Measurements from ENCODE around the gene HECW1.

The HECW1 gene

GRCh38 chr7:43450894-43451293 is 338.4 kb downstream of the HECW1 start:
- H3K9ac ChIP-seq (ENCODE audit: low read depth, low read length) = no peak overlapping the region
- H3K27me3 ChIP-seq (ENCODE audit: control insufficient read depth, insufficient read depth, low read length) = no peaks in the 10 kb centered on the region
- H3K9me3 ChIP-seq (ENCODE audit: control insufficient read depth, insufficient read depth, low read length) = no peaks in the 10 kb centered on the region
- no peak overlapping the region for H3K27ac ChIP-seq (ENCODE audit: low read depth, low read length)
- no peaks in the 10 kb centered on the region for H3K36me3 ChIP-seq (ENCODE audit: control insufficient read depth, insufficient read depth, low read length)
- H3K4me3 ChIP-seq (ENCODE audit: low read depth, low read length) = no peak overlapping the region
- H3K4me1 ChIP-seq (ENCODE audit: control insufficient read depth, insufficient read depth, low read length) = peaks cover 22% of the 10 kb centered on the region

GRCh38 chr7:43454936-43455518 is 342.6 kb downstream of the HECW1 start:
- no peaks in the 10 kb centered on the region for H3K27me3 ChIP-seq (ENCODE audit: control insufficient read depth, insufficient read depth, low read length)
- no peaks in the 10 kb centered on the region for H3K36me3 ChIP-seq (ENCODE audit: control insufficient read depth, insufficient read depth, low read length)
- peaks cover 7% of the 10 kb centered on the region; the same call in 1 of the 2 replicates for H3K4me1 ChIP-seq (ENCODE audit: control insufficient read depth, insufficient read depth, low read length)
- H3K27ac ChIP-seq (ENCODE audit: low read depth, low read length) = no peak overlapping the region
- H3K9me3 ChIP-seq (ENCODE audit: control insufficient read depth, insufficient read depth, low read length) = no peaks in the 10 kb centered on the region
- no peak overlapping the region for H3K9ac ChIP-seq (ENCODE audit: low read depth, low read length)
- no peak overlapping the region for H3K4me3 ChIP-seq (ENCODE audit: low read depth, low read length)

DNA sequence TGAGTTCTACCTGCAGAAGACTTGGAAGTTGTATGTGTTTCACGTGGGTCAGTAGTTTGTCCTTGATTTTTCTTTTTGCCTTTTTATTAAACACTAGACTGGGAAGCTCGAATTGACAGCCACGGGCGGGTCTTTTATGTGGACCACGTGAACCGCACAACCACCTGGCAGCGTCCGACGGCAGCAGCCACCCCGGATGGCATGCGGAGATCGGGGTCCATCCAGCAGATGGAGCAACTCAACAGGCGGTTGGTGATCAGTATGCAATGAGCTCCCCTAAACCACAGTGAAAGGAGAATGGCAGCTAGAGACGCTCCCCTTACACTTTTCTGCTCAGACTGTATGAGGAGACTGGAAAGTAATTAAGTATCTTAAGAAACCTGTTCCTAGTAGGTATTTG is 343.8 kb downstream of the HECW1 start:
- H3K27me3 ChIP-seq (ENCODE audit: control insufficient read depth, insufficient read depth, low read length) = no peaks in the 10 kb centered on the region
- H3K36me3 ChIP-seq (ENCODE audit: control insufficient read depth, insufficient read depth, low read length) = no peaks in the 10 kb centered on the region
- peaks cover 7% of the 10 kb centered on the region; the same call in 1 of the 2 replicates for H3K4me1 ChIP-seq (ENCODE audit: control insufficient read depth, insufficient read depth, low read length)

GRCh38 chr7:43458330-43459018 is 346.0 kb downstream of the HECW1 start:
- no peaks in the 10 kb centered on the region for H3K36me3 ChIP-seq (ENCODE audit: control insufficient read depth, insufficient read depth, low read length)
- peaks cover 18% of the 10 kb centered on the region for H3K4me1 ChIP-seq (ENCODE audit: control insufficient read depth, insufficient read depth, low read length)
- no peak overlapping the region for H3K4me3 ChIP-seq (ENCODE audit: low read depth, low read length)
- H3K27me3 ChIP-seq (ENCODE audit: control insufficient read depth, insufficient read depth, low read length) = no peaks in the 10 kb centered on the region
- H3K27ac ChIP-seq (ENCODE audit: low read depth, low read length) = no peak overlapping the region
- no peak overlapping the region for H3K9ac ChIP-seq (ENCODE audit: low read depth, low read length)
- H3K9me3 ChIP-seq (ENCODE audit: control insufficient read depth, insufficient read depth, low read length) = no peaks in the 10 kb centered on the region

More for the DNA sequence above, 343.8 kb downstream of the HECW1 start:
- no peak overlapping the region for H3K9ac ChIP-seq (ENCODE audit: low read depth, low read length)
- no peak overlapping the region for H3K27ac ChIP-seq (ENCODE audit: low read depth, low read length)
- H3K4me3 ChIP-seq (ENCODE audit: low read depth, low read length) = no peak overlapping the region
- H3K9me3 ChIP-seq (ENCODE audit: control insufficient read depth, insufficient read depth, low read length) = no peaks in the 10 kb centered on the region

- Histone ChIP-seq H3K9ac (ENCODE audit: low read depth, low read length) (no peak overlapping the region), H3K27ac (ENCODE audit: low read depth, low read length) (no peak overlapping the region), H3K36me3 (ENCODE audit: control insufficient read depth, insufficient read depth, low read length) (no peaks in the 10 kb centered on the region), H3K27me3 (ENCODE audit: control insufficient read depth, insufficient read depth, low read length) (no peaks in the 10 kb centered on the region), H3K9me3 (ENCODE audit: control insufficient read depth, insufficient read depth, low read length) (no peaks in the 10 kb centered on the region), H3K4me3 (ENCODE audit: low read depth, low read length) (no peak overlapping the region), H3K4me1 (ENCODE audit: control insufficient read depth, insufficient read depth, low read length) (peaks cover 23% of the 10 kb centered on the region)
Measured at GRCh38 chr7:43459019-43459337, 346.5 kb downstream of the HECW1 start.

DNA sequence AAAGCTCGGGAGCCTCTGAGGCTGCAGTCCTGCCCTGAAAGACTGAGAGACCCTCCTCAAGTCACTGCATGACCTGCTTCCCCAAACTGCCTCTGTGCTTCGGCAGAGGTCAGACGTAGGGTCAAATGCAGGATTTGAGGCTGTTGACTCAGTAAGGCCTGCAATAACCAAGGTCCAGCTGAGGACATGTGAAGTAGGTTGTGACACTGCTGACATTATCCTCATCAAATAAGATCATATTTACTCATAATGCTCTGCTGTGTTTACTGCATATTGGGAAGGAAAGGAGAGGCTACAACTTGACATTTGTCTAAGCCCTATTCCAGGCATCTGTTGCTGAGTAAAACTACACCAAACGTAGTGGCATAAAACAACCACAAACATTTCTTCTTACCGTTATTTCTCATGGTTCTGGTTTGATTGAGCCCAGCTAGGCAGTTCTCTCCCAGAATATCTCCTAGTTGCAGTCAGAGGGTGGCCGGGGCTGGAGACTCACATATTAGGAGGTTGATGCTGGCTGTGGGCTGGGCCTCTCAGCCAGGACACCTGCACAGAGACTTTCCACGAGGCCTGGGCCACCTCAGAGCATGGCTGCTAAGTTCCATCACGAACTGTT is 348.4 kb downstream of the HECW1 start:
- no peak overlapping the region for H3K4me3 ChIP-seq (ENCODE audit: low read depth, low read length)
- H3K27ac ChIP-seq (ENCODE audit: low read depth, low read length) = no peak overlapping the region
- no peak overlapping the region for H3K9ac ChIP-seq (ENCODE audit: low read depth, low read length)
- H3K36me3 ChIP-seq (ENCODE audit: control insufficient read depth, insufficient read depth, low read length) = no peaks in the 10 kb centered on the region
- peaks cover 18% of the 10 kb centered on the region for H3K4me1 ChIP-seq (ENCODE audit: control insufficient read depth, insufficient read depth, low read length)
- H3K27me3 ChIP-seq (ENCODE audit: control insufficient read depth, insufficient read depth, low read length) = no peaks in the 10 kb centered on the region
- H3K9me3 ChIP-seq (ENCODE audit: control insufficient read depth, insufficient read depth, low read length) = no peaks in the 10 kb centered on the region

GRCh38 chr7:43461349-43462024 is 349.0 kb downstream of the HECW1 start:
- Histone ChIP-seq H3K9ac (ENCODE audit: low read depth, low read length) (no peak overlapping the region), H3K9me3 (ENCODE audit: control insufficient read depth, insufficient read depth, low read length) (no peaks in the 10 kb centered on the region), H3K27me3 (ENCODE audit: control insufficient read depth, insufficient read depth, low read length) (no peaks in the 10 kb centered on the region), H3K27ac (ENCODE audit: low read depth, low read length) (no peak overlapping the region), H3K36me3 (ENCODE audit: control insufficient read depth, insufficient read depth, low read length) (no peaks in the 10 kb centered on the region), H3K4me3 (ENCODE audit: low read depth, low read length) (no peak overlapping the region), H3K4me1 (ENCODE audit: control insufficient read depth, insufficient read depth, low read length) (peaks cover 23% of the 10 kb centered on the region)

DNA sequence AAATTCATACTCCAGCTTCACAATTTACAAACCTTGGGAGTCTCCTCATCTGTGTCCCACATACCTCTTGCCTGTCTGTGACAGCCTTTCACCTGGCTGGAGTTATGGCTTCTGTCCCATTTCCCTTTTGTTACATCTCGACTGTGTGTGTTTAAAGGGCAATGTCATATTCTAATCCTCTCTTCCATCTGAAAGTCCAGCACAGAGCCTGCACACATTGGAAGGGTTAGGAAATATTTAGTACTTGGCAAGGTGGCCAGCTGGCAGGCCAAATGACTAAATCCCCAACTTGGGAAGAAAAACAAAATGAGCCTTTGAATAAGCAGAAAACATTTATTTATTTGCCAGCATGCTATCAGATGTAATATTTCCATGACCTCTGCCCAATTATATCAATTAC is 350.4 kb downstream of the HECW1 start:
- Histone ChIP-seq H3K4me1 (ENCODE audit: control insufficient read depth, insufficient read depth, low read length) (peaks cover 29% of the 10 kb centered on the region), H3K36me3 (ENCODE audit: control insufficient read depth, insufficient read depth, low read length) (no peaks in the 10 kb centered on the region), H3K4me3 (ENCODE audit: low read depth, low read length) (no peak overlapping the region), H3K27ac (ENCODE audit: low read depth, low read length) (no peak overlapping the region), H3K27me3 (ENCODE audit: control insufficient read depth, insufficient read depth, low read length) (no peaks in the 10 kb centered on the region), H3K9ac (ENCODE audit: low read depth, low read length) (no peak overlapping the region), H3K9me3 (ENCODE audit: control insufficient read depth, insufficient read depth, low read length) (no peaks in the 10 kb centered on the region)

- Histone ChIP-seq H3K9ac (ENCODE audit: low read depth, low read length) (no peak overlapping the region), H3K27me3 (ENCODE audit: control insufficient read depth, insufficient read depth, low read length) (no peaks in the 10 kb centered on the region), H3K9me3 (ENCODE audit: control insufficient read depth, insufficient read depth, low read length) (no peaks in the 10 kb centered on the region), H3K36me3 (ENCODE audit: control insufficient read depth, insufficient read depth, low read length) (no peaks in the 10 kb centered on the region), H3K27ac (ENCODE audit: low read depth, low read length) (peak overlapping the region; percentile 22), H3K4me3 (ENCODE audit: low read depth, low read length) (no peak overlapping the region), H3K4me1 (ENCODE audit: control insufficient read depth, insufficient read depth, low read length) (peaks cover 29% of the 10 kb centered on the region)
Measured at GRCh38 chr7:43463401-43463980, 351.0 kb downstream of the HECW1 start.

DNA sequence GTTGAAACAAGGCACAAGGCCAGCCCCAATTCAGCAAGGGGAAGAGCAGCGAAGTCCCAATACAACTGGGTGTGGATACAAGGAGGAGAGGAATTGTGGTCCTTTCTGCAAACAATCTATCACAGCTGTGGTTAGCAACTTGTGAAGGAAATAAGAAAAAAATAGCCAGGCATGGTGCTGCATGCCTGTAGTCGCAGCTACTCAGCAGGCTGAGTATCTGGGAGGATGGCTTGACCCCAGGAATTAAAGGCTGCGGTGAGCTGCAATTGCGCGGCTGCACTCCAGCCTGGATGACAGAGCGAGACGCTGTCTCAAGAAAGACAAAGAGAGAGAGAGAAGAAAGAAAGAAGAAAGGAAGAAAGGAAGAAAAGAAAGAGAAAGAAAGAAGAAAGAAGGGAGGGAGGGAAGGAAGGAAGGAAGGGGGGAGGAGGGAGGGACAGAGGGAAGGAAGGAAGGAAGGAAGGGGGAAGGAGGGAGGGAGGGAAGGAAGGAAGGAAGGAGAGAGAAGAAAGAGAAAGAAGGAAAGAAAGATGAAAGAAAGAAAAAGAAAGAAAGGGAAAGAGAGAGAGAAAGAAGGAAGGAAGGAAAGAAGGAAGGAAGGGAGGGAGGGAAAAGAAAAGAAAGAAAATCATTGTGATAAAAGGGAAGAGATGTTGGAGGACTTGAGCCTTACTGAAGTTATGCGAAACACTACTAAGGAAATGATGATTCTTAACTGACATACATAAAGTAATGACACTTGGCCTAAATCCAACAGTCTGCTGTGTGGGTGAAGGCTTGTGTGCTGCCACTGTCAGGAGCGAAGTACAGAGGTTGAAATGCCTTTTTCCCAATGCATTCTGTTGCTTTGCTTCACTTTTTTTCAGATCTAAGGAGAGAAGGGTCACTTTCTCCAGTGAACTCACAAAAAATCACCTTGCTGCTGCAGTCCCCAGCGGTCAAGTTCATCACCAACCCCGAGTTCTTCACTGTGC is 353.4 kb downstream of the HECW1 start:
- H3K27me3 ChIP-seq (ENCODE audit: control insufficient read depth, insufficient read depth, low read length) = no peaks in the 10 kb centered on the region
- H3K9me3 ChIP-seq (ENCODE audit: control insufficient read depth, insufficient read depth, low read length) = no peaks in the 10 kb centered on the region
- H3K4me1 ChIP-seq (ENCODE audit: control insufficient read depth, insufficient read depth, low read length) = peaks cover 29% of the 10 kb centered on the region
- H3K4me3 ChIP-seq (ENCODE audit: low read depth, low read length) = no peak overlapping the region
- no peak overlapping the region for H3K27ac ChIP-seq (ENCODE audit: low read depth, low read length)
- no peaks in the 10 kb centered on the region for H3K36me3 ChIP-seq (ENCODE audit: control insufficient read depth, insufficient read depth, low read length)
- H3K9ac ChIP-seq (ENCODE audit: low read depth, low read length) = no peak overlapping the region
